ENCODE results near the gene PAX3. TPM values are rescaled to one million over a fixed set of nuclear protein-coding genes. Genes with fewer than 3 reads are reported as not detected.

Gene PAX3
- total RNA-seq, 1 experiment from 2014 or later = not detected

DNA sequence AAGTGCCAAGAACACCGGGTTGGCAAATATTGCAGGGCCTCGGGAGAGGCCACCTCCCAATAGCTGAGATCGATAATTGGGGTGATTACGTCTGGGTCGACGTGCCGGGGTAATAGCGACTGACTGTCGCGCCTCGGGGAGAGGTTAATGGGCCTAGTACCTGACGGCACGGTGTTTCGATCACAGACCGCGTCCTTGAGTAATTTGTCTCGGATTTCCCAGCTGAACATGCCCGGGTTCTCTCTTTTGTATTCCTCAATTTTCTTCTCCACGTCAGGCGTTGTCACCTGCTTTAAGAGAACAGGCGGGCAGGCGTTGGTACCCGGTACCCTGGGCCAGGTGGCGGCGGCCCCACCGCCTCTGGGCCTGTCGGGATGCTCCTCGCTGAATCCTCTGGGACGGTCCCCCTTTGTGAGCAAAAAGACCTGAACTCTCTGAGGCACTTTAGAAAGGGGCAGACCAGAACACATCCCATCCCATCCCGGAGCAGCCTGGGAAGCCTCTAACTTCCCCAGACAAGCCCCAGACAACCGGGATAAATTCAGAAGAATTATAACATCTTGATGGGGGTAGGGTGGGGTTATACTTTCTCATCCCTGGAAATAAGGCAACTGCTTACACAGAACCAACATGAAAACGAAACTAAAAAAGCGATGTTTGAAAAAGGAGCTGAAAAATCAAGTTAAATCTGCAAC is 3.3 kb downstream of the PAX3 start:
- Histone ChIP-seq H3K4me2 (ENCODE audit: low read length) (no peak overlapping the region), H3K9ac (ENCODE audit: low read length) (no peak overlapping the region), H3K4me3 (replicated peaks in 1 of 2; ENCODE audit: low read depth in 1 of 2, low read length in 2 of 2) (no peak overlapping the region), H3K27ac (ENCODE audit: low read depth, low read length) (no peak overlapping the region), H3K27me3 (ENCODE audit: insufficient read depth, low read length) (peaks cover 27% of the 10 kb centered on the region; the same call in 1 of the 2 replicates), H4K20me1 (ENCODE audit: insufficient read depth) (no peaks in the 10 kb centered on the region), H3K79me2 (ENCODE audit: insufficient read depth, low read length) (no peaks in the 10 kb centered on the region), H2AFZ (ENCODE audit: low read depth, low read length, poor library complexity, severe bottlenecking) (no peak overlapping the region), H3K9me2 (ENCODE audit: insufficient read depth) (no peaks in the 10 kb centered on the region), H3K36me3 (ENCODE audit: control insufficient read depth in 1 of 2, insufficient read depth in 2 of 2, low read length in 2 of 2) (no peaks in the 10 kb centered on the region), H3K4me1 (ENCODE audit: control insufficient read depth in 1 of 2, insufficient read depth in 2 of 2, low read length in 2 of 2) (no peaks in the 10 kb centered on the region), H3K9me3 (ENCODE audit: control insufficient read depth in 1 of 2, insufficient read depth in 1 of 2, low read depth in 1 of 2, low read length in 2 of 2) (no peaks in the 10 kb centered on the region)
- ChIA-PET POLR2A (no interaction called here), CTCF (no interaction called here), RAD21 (ENCODE audit: low non-redundant PET in 1 of 2, low total read pairs in 2 of 2, uncharacterized antibody in 2 of 2, unreplicated experiment in 2 of 2) (no interaction called here)
- no peak for DNase-seq (ENCODE audit: low read depth, low spot score)
- TF ChIP-seq, protein P1, sequence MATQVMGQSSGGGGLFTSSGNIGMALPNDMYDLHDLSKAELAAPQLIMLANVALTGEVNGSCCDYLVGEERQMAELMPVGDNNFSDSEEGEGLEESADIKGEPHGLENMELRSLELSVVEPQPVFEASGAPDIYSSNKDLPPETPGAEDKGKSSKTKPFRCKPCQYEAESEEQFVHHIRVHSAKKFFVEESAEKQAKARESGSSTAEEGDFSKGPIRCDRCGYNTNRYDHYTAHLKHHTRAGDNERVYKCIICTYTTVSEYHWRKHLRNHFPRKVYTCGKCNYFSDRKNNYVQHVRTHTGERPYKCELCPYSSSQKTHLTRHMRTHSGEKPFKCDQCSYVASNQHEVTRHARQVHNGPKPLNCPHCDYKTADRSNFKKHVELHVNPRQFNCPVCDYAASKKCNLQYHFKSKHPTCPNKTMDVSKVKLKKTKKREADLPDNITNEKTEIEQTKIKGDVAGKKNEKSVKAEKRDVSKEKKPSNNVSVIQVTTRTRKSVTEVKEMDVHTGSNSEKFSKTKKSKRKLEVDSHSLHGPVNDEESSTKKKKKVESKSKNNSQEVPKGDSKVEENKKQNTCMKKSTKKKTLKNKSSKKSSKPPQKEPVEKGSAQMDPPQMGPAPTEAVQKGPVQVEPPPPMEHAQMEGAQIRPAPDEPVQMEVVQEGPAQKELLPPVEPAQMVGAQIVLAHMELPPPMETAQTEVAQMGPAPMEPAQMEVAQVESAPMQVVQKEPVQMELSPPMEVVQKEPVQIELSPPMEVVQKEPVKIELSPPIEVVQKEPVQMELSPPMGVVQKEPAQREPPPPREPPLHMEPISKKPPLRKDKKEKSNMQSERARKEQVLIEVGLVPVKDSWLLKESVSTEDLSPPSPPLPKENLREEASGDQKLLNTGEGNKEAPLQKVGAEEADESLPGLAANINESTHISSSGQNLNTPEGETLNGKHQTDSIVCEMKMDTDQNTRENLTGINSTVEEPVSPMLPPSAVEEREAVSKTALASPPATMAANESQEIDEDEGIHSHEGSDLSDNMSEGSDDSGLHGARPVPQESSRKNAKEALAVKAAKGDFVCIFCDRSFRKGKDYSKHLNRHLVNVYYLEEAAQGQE (IDR thresholded peaks at IDR 0.05; ENCODE audit: low read depth) = no peak
- no peak for TF ChIP-seq FOSL1 (IDR thresholded peaks at IDR 0.05; ENCODE audit: low read depth)
- TF ChIP-seq, protein P2, sequence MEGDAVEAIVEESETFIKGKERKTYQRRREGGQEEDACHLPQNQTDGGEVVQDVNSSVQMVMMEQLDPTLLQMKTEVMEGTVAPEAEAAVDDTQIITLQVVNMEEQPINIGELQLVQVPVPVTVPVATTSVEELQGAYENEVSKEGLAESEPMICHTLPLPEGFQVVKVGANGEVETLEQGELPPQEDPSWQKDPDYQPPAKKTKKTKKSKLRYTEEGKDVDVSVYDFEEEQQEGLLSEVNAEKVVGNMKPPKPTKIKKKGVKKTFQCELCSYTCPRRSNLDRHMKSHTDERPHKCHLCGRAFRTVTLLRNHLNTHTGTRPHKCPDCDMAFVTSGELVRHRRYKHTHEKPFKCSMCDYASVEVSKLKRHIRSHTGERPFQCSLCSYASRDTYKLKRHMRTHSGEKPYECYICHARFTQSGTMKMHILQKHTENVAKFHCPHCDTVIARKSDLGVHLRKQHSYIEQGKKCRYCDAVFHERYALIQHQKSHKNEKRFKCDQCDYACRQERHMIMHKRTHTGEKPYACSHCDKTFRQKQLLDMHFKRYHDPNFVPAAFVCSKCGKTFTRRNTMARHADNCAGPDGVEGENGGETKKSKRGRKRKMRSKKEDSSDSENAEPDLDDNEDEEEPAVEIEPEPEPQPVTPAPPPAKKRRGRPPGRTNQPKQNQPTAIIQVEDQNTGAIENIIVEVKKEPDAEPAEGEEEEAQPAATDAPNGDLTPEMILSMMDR (IDR thresholded peaks at IDR 0.05 in 2 of 3, conservative IDR thresholded peaks at IDR 0.05 in 1 of 3; ENCODE audit: borderline replicate concordance in 1 of 3, insufficient read depth in 1 of 3, low read depth in 2 of 3, low read length in 2 of 3) = no peak
- TF ChIP-seq SP1 (IDR thresholded peaks at IDR 0.05; ENCODE audit: low read depth) = no peak
- no peak for TF ChIP-seq EZH2phosphoT487 (IDR thresholded peaks at IDR 0.05; ENCODE audit: borderline replicate concordance)
- no peak for TF ChIP-seq POLR2AphosphoS5 (IDR thresholded peaks at IDR 0.05; ENCODE audit: low read depth, low read length)
- ATAC-seq = no peak
- intact Hi-C loops (cut with micrococcal nuclease) = no loop called here
- no TSS peak for BruUV-seq (replicated peaks)
